Stimulated activated CD4-positive, alpha-beta T cell treated with anti-CD3 and anti-CD28 coated beads, Interleukin-4, amount 100 ng/mL, for 48 hours (primary cell): ENCODE data around the gene ZNF512B.
A peak's percentile ranks its signal among the peaks of the same experiment; 100 is the strongest.
"Not testable (repeated sequence)": the region's sequence is repeated elsewhere in the genome, so short reads cannot be mapped to it uniquely, and the experiment has no call there.

Source experiments
- DNase-seq, 2 donors: peaks; one replicate each; pipeline ENCODE4 v3.0.0-alpha.2; 2020; ENCODE audit warnings: low read depth in 2 of 2

Gene ZNF512B

DNA sequence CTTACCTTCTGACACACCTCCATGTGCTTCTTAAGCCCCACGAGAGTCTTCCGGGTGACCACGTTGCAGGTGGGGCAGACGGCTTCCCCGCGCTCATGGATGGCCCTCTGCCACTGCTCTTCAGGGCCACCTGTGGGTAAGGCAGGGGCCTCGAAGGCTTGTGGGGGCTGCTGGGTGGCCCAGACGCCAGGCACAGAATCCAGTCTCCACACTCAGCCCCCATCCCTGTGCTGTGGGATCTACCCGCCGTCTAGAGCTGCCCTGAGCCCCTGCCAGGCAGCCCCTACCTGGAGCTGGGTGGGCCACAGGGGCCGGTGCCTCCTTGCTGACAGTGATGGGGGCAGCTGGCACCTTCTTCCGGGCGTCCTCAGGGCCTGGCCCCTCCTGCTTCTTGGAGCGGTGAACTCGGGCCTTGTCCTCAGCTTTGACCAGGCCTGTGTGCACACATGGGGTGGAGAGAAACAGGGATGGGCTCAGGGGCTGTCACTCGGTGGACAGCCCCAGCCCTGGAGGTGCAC is 5.9 kb downstream of the ZNF512B start:
- DNase-seq: no peak

DNA sequence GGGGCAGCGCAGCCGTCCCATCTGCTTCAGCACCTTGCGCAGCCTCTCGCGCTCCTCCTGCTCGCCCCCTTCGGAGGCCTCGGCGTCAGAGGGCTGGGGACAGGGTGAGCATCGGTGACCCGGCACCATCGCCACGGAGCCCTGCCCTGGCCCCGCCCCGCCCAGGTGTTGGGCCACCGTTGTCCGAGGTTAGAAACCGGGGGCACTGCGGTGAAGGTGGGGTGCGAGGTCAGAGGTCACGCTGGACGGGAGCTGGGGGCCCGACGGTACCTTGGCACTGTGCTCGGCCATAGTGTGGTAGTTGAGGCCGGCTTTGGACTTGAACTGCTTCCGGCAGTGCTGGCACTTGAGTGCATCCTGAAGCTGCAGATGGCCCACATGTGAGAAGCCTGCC is 6.4 kb downstream of the ZNF512B start:
- DNase-seq: no peak

DNA sequence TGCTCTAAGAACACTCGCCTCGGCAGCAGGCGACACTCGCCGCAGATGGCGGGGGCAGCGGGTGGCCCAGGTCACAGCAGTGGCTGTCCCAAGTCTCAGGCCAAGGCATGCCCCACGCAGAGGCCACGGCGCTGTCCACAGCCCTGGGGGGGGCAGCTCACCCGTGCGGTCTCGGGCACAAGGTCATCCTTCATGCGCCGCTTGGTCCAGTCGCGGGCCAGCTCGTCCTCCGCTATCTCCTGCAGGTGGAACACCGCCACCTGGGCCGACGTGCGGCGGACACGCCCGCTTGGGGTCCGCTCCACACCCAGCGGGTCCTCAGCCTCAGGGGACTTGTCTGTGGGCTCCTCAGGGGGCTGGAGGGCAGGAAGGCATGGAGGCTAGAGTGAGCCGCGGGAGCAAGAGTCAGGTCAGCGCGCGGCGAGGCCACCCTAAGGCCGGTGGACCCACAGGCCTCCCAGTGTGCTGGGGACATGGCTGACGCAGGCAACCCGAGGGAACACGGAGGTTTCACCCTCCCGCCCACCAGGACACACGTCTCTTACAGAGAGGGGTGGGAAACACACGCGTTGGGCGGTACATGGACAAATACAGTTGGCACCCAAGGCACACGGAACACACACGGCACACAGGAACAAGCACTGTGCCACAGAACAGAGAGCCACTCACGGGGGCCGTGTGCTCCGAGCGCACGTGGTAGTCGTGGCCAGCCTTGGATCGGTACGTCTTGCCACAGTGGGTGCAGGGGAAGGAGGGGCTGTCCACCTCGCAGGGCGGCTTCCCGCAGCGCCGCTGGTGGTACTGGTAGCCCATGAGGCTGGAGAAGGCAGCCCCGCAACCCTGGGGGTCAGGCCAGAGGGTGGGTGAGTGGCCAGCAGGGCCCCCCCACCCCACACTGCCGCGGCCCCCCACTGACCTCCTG is 7.0 kb downstream of the ZNF512B start:
- DNase-seq: no peak

GRCh38 chr20:63961664-63962425 is 7.9 kb downstream of the ZNF512B start:
- no peak for DNase-seq

GRCh38 chr20:63960654-63961621 is 8.8 kb downstream of the ZNF512B start:
- DNase-seq: not testable (repeated sequence)

DNA sequence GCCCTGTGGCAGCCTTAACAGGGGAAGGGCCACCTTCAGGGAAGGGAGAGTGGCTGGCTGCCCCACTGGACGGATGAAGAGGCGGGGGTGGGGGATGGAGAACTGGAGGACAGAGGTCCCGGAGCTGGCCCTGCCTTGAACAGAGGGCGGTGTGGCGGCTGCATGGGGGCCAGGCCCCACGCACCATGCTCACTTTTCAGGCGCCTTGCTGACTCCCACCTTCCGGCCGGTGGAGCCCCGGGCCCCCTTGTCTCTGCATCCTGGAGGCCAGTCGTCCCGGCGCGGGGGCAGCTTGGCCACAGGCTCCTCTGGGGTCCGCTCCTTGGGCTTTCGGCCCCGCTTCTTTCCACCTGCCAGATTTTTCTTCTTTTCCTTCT is 10.0 kb downstream of the ZNF512B start:
- no peak for DNase-seq

GRCh38 chr20:63958964-63959698 is 10.6 kb downstream of the ZNF512B start:
- no peak for DNase-seq

DNA sequence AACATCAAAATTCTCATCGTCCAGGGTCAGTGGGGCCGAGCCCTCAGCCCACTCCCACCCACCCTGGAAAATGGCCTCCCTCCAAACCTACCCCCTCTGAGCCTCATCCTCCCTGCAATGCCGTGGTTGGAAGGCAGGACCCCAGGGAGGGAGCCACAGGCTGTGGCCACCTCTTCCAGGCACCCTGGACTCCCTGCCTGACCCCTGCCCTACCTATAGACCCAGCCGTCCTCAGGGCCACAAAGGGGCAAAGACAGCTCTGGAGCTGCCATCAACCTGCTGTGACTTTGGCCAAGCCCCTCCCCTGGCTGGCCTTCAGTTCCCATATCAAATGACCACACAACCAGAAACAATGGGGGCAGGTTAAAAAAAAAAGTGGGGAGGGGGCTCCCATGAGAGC is 11.3 kb downstream of the ZNF512B start:
- no peak for DNase-seq

GRCh38 chr20:63957690-63958441 is 11.9 kb downstream of the ZNF512B start:
- no peak for DNase-seq

GRCh38 chr20:63957004-63957689 is 12.6 kb downstream of the ZNF512B start:
- peak in 1 of 2 donors; percentile 59 for DNase-seq

DNA sequence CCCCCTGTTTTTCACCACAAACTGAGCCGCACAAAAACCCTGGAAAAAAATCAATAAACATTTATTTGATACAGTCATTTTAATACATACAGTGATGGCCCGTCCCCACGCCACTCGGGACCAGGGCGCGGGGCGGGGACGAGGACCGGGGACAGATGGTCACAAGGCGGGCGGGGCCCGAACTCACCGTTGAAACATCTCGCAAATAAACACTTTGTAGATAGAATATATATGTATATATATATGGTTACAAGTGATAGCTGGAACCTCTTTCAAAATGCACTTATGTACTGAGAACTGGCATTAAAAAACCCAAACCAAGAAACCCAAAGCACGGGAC is 13.1 kb downstream of the ZNF512B start:
- no peak for DNase-seq

GRCh38 chr20:63955827-63956663 is 13.7 kb downstream of the ZNF512B start, which contains the start of gene UCKL1:
Gene UCKL1 (minus strand): TSS chr20:63956416. CDS start chr20:63956372, 44 bp downstream.
- peak; percentile 84 to 88 for DNase-seq

- DNase-seq: no peak
Measured at GRCh38 chr20:63955281-63955826, 14.4 kb downstream of the ZNF512B start.

DNA sequence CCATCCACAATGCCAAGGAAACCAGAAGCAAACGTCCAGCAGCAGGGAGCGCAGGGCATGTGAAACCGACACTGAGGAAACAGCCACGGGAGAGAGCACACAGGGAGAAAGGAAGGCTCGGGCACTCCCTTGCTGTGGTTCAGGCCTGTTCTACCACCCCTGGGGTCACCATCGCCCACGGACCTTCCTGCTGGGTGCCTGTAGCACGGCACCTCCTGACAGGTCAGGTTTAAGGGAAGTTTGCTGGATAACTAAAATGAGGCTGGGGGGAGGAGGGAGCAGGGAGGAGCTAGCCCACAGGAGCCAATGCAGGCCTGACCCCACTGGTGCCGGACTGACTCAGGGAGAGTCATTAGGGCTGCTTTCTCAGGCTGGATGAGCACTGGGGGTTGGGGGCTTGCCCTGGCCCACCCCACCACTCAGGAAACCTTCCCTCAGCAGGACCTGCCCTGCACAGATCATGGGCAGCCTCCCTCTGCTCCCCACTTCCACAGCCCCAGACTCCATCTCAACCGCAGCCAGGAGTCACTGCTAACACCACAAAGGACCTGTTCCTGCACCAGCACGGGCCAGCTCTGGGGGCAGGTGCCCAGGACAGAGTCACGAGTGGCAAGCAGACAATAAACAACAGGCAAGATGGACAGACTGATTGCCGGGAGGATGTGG is 15.8 kb downstream of the ZNF512B start:
- DNase-seq: no peak

DNA sequence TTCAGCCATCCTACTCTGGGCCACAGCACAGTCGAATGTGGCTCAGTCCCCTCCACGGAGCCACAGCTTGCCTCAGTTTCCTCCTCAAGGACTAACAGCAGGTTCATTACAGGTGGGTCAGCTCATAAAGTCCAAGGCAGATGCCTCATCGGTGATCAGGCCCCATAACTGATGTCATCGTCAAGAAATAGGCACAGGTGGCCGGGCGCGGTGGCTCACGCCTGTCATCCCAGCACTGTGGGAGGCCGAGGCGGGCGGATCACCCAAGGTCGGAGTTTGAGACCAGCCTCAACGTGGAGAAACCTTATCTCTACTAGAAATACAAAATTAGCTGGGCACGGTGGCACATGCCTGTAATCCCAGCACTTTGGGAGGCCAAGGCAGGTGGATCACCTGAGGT is 17.0 kb downstream of the ZNF512B start:
- DNase-seq: no peak

DNA sequence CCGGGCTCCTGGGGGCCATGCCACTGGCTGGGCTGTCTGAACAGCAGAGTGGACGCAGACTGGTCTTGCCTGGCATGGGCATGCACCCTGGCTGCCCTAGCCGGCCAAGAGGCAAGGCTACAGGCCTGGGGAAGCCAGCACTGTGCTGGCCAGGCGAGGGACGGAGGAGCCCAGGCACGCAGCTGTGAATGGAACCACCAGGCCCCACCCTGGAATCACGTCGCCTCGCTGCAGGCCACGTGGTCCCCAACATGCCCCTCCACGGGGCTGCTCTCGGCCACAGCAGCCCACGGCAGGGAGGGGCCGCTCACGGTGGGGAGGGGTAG is 17.6 kb downstream of the ZNF512B start:
- DNase-seq: no peak

DNA sequence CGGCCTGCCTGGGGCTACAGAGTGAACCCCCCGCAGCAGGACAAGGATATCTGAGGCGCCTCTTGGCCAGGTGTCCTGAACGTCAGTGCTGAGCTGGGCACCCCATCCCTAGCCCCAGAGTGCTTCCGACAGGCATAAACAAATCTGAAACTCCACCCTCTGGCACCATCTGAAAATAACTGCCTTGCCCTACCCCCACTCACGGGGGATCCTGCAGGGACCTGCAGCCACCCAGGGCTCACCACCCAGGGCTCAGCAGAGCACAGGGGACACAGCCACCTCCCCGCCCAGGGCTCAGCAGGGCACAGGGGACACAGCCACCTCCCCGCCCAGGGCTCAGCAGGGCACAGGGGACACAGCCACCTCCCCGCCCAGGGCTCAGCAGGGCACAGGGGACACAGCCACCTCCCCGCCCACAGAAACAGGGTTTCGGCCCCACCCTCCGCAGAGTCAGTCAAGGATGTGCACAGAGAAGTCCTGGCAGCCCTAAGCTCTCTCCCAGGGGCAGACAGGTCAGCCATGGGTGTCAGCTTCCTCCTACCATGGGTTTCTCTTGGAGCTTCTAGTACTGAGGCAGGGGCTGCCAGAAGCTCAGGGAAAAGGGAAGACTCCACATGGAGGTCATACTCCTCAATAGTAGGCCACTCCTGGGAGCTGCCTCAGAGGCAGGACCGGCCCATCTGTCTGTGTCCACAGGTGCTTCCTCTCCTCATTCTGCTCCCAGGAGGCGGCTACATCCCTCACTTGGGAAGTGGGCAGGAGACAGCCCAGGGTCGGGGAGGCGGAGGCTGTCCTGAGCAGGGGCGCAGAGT is 18.1 kb downstream of the ZNF512B start:
- no peak for DNase-seq
